ENCODE results near the gene GTPBP6.

DNA sequence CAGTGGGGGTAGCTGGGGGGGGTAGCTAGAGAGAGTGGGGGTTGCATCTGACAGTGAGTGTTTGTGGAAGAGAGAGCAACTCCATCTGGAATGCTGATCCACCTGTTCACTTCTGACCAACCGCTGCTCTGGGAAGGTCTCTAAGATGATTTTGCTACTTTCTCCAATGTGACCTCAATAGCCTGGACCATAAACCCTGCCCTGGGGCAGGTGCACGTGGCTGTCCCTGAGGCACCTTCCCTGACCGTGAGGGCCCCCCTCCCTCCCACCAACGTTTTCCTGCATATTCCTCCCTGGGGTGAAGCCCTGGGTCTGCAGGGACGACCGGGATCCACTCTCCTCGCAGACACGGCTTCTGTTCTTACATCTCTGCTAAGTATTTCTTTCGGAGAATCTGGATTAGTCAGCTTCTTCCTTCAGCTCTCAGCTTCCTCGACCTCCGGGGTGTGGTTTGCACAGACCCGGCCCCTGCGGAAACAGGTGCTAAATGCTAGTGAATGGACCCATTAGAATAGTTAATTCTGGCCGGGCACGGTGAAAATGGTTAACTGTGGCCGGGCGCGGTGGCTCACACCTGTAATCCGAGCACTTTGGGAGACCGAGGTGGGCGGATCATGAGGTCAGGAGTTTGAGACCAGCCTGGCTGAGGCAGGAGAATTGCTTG, 58.8 kb downstream of the GTPBP6 start:
- TF ChIP-seq, protein P1, sequence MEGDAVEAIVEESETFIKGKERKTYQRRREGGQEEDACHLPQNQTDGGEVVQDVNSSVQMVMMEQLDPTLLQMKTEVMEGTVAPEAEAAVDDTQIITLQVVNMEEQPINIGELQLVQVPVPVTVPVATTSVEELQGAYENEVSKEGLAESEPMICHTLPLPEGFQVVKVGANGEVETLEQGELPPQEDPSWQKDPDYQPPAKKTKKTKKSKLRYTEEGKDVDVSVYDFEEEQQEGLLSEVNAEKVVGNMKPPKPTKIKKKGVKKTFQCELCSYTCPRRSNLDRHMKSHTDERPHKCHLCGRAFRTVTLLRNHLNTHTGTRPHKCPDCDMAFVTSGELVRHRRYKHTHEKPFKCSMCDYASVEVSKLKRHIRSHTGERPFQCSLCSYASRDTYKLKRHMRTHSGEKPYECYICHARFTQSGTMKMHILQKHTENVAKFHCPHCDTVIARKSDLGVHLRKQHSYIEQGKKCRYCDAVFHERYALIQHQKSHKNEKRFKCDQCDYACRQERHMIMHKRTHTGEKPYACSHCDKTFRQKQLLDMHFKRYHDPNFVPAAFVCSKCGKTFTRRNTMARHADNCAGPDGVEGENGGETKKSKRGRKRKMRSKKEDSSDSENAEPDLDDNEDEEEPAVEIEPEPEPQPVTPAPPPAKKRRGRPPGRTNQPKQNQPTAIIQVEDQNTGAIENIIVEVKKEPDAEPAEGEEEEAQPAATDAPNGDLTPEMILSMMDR (IDR thresholded peaks at IDR 0.05), result no peak
- TF ChIP-seq ZFX (IDR thresholded peaks at IDR 0.05; ENCODE audit: borderline replicate concordance), result no peak
